Islet of Langerhans (tissue), 1 donor: Measurements from ENCODE around the gene GOLGB1.

Source experiments
- FAIRE-seq: peaks from one replicate; lab custom pipeline; 2011; peaks lifted over from hg19 to GRCh38; lab: Jason Lieb, UNC

Gene GOLGB1

GRCh38 chr3:121627622-121628021 lies 121.9 kb downstream of the GOLGB1 start:
- FAIRE-seq = no peak

DNA sequence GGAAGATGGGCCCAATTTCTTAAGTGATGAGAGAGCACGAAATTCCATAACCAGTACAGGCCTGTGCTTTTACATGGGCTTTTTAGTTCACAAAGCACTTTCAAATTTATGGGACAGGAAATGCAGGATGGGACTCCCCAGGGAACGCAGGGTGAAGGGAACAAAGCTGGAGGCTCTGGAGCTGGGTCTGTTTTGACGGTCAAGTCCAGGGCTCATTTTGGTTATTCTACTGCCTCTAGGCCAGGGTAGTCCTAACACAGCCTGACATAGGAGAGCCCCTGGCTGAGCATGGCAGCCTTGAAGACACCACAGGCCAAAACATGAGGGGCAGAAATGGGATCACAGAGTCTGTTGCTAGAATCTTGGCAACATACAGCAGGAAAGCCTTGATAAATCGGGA lies 122.3 kb downstream of the GOLGB1 start:
- no peak for FAIRE-seq

DNA sequence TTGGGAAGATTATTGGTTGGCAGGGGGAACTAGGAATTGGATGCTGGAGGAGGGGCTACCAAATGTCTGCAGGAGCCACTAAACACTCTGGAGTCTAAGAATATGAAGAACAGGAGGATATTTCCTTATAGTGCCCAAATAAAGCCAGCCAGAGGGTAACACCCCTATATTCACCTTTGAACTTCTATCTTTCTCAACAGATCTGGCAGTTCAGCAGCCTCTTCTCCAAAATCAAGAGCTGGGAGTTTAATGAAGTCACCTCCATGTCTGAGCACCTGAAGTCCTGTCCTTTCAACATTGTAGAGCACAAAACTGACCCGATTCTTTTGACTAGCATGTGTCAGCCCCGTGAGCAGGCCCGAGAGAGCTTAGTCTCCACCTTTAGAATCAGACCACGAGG lies 123.0 kb downstream of the GOLGB1 start:
- FAIRE-seq = no peak

- no peak for FAIRE-seq
Observed at GRCh38 chr3:121624147-121624899, 125.2 kb downstream of the GOLGB1 start.

GRCh38 chr3:121621491-121621890 lies 128.1 kb downstream of the GOLGB1 start:
- FAIRE-seq = no peak

DNA sequence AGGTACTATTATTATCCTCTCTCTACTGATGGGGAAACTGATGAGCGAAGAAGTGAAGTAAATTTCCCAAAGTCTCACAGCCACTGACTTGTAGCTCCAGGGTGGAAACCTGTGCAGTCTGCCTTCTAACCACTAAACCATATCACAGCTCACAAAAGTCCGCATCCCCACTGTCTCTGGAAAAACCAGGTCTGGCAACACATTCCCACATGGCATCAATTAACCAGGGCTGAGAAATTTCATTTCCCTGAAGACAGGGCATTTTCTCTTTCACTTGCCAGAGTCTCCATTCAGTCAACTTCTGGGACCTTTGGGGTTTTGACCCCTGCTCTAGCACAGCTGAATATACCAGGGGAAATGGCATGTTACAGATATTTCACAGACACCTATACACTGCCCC lies 129.8 kb downstream of the GOLGB1 start:
- no peak for FAIRE-seq
